ENCODE measurements around the gene ANKRD34A.

- TF ChIP-seq REST (IDR thresholded peaks at IDR 0.05; ENCODE audit: unreplicated experiment) (no peak), CTCF (conservative IDR thresholded peaks at IDR 0.05; ENCODE audit: low read depth in 2 of 2) (no peak), POLR2AphosphoS5 (IDR thresholded peaks at IDR 0.05; ENCODE audit: low read depth) (peak; percentile 73), EZH2phosphoT487 (IDR thresholded peaks at IDR 0.05; ENCODE audit: unreplicated experiment) (no peak), EZH2 (IDR thresholded peaks at IDR 0.05; ENCODE audit: low read depth, unreplicated experiment) (peak; percentile 78), CREB1 (CRISPR knock-in tag; IDR thresholded peaks at IDR 0.05; ENCODE audit: low read depth) (peak; percentile 83), JUNB (IDR thresholded peaks at IDR 0.05; ENCODE audit: unreplicated experiment) (no peak), ZNF462 (CRISPR knock-in tag; IDR thresholded peaks at IDR 0.05) (no peak), NANOG (IDR thresholded peaks at IDR 0.05; ENCODE audit: borderline replicate concordance) (no peak), ZNF114 (CRISPR knock-in tag; IDR thresholded peaks at IDR 0.05) (no peak), STAT1 (IDR thresholded peaks at IDR 0.05; ENCODE audit: unreplicated experiment) (no peak)
These were observed 3.8 kb downstream of the ANKRD34A start for GRCh38 chr1:145960468-145961108.
